Urinary bladder (tissue), 4 donors: ENCODE measurements around the gene TBL1Y. TPM values are rescaled to one million over a fixed set of nuclear protein-coding genes. Genes with fewer than 3 reads are reported as not detected.
"Not testable (repeated sequence)": the region's sequence is repeated elsewhere in the genome, so short reads cannot be mapped to it uniquely, and the experiment has no call there.

Experiments
- DNase-seq: peaks from one replicate; pipeline ENCODE4 v3.0.0-alpha.2; 2015; ENCODE audit errors: extremely low spot score
- H3K27ac ChIP-seq: one replicate; pipeline ENCODE4 v1.5.1; 2013; ENCODE audit warnings: low read depth, mild to moderate bottlenecking, moderate library complexity
- H3K36me3 ChIP-seq: one replicate; pipeline ENCODE4 v1.6.1; 2013; ENCODE audit warnings: mild to moderate bottlenecking, moderate library complexity; ENCODE audit not compliant: insufficient read depth
- H3K4me1 ChIP-seq: one replicate; pipeline ENCODE4 v1.6.1; 2013; ENCODE audit warnings: mild to moderate bottlenecking, moderate library complexity; ENCODE audit not compliant: insufficient read depth
- H3K4me3 ChIP-seq: one replicate; pipeline ENCODE4 v1.5.1; 2013; ENCODE audit warnings: low read depth, low read length
- WGBS: extraction: QIAGEN DNeasy Blood & Tissue Kit; methylation state at CpG from one replicate; pipeline ENCODE4 v1.1.7; 2013; 5-methylcytosine and 5-hydroxymethylcytosine counted together
- polyA plus RNA-seq: library from polyadenylated mRNA; stranded (reverse); fragments of 200-250 nt; gene quantifications from one replicate; pipeline ENCODE4 v1.2.3, GENCODE V29; 2013
- total RNA-seq: library from RNA; depleted of rRNA; stranded (reverse); fragments of >200 nt; gene quantifications from one replicate; pipeline ENCODE4 v1.2.3, GENCODE V29; 2014
- donor health status: healthy with polysubstance abuse.
- donor health status: healthy.

Gene TBL1Y
- total and polyA plus RNA-seq, 2 donors, result 0.25 TPM; not detected in 1

DNA sequence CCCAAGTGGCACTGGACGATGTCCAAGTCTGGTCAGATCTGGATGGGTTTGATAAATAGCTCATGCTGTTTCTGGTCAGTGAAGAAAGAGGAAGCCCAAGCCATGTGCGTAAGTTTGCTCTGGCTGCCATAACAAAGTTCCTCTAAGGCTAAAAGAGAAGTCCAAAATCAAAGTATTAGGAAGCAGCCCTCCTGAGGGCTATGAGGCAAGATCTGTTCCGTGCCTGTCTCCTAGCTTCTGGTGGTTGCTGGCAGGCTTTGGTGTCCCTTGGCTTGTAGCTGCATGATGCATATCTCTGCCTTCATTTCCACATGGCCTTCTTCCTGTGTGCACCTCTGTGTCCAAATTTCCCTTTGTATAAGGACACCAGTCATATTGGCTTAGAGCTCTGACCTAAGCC lies 81.5 kb downstream of the TBL1Y start:
- Histone ChIP-seq H3K4me3 (no peak overlapping the region), H3K36me3 (no peaks in the 10 kb centered on the region), H3K4me1 (no peaks in the 10 kb centered on the region), H3K27ac (no peak overlapping the region)
- no peak for DNase-seq
- WGBS, result 83% methylated on average over 3 of the region's 3 CpGs

DNA sequence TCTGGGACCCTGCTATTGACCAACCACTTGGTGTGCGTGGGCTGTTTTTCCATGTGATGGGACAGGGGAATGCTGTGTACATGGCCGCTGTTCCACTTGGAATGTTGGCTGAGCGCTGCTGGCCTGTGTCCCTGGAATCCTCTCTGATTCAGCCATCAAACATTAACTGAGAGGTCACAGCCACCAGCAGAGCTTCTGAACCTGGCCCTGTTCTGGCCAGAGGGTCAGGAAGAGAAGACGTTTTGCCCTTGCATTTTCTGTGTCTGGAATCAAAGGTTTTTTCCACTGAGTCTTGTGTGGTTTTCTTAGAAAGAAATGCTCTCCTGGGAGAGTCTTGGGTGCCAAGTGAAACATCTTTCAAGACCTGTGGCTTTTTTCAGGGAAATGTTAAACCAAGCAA lies 85.5 kb downstream of the TBL1Y start:
- DNase-seq, result no peak
- Histone ChIP-seq H3K4me3 (no peak overlapping the region), H3K36me3 (no peaks in the 10 kb centered on the region), H3K27ac (no peak overlapping the region), H3K4me1 (no peaks in the 10 kb centered on the region)
- WGBS, result 37% methylated on average over 4 of the region's 4 CpGs

DNA sequence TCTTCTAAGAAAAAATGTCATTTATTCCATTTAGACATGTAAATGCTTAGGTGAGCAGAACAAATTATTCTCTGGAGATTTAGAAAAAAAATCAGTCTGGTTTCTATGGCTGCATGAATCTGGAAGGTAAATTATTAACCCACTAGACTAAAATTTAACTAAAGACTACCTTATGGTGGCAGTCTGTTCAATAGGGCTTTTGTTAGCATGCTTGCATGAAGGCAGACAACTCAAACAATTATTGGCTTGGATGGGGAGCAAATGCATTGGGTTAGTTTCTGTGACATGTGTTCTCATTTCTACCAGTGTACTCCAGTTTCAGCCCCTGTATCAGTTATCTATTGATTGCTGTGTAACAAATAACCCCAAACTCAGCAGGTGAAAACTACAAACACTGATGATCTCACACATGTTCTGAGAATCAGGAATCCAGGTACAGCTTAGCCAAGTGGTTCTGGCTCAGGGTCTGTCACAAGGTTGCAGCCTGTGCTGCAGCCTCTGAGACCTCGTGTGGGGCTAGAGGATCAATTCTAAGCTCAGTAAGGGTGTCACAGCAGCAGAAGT lies 87.1 kb downstream of the TBL1Y start:
- Histone ChIP-seq H3K4me1 (no peaks in the 10 kb centered on the region), H3K4me3 (no peak overlapping the region), H3K27ac (no peak overlapping the region), H3K36me3 (no peaks in the 10 kb centered on the region)
- 67% methylated on average over 1 of the region's 1 CpG for WGBS
- DNase-seq, result no peak

DNA sequence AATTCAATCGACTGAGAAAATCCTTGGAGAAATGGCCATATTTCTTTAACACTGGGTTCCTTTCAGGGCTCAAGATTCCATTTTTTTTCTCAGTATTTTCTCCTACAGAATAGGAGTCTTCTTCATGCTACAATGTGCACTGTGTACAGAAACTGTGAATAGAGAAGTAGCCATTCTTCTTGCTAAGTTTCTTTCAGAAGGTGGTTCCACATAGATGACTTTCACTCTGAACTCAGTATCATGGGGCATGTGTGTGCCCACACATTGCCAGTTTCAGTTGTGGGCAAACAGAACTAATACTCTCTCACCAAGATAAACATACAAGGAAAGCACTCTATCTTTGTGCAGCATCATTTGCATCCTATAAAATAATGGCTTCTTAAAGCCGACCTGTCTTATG lies 89.4 kb downstream of the TBL1Y start:
- Histone ChIP-seq H3K4me3 (no peak overlapping the region), H3K27ac (no peak overlapping the region), H3K4me1 (no peaks in the 10 kb centered on the region), H3K36me3 (no peaks in the 10 kb centered on the region)
- WGBS, result 72% methylated on average over 2 of the region's 2 CpGs
- no peak for DNase-seq

DNA sequence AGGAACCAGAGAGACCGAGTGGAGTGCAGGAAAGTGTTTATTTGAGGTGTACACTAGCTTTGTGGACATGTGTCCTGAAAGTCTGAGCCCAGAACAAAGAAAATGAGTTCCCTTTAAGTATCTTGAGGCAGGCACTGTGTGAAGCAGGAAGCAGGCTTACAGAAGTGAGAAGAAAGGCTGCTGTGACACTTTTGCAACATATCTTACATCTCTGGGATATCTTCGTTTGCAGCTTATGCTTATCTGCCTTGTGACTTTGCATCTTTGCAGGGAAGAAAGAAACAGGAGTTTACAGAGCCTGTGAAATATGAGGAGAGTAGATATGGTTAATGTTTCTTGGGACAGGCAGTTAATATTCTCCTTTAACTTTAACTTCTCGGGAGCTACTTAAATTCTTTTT lies 92.1 kb downstream of the TBL1Y start:
- WGBS, result 32% methylated on average over 3 of the region's 3 CpGs
- Histone ChIP-seq H3K36me3 (no peaks in the 10 kb centered on the region), H3K27ac (no peak overlapping the region), H3K4me3 (no peak overlapping the region), H3K4me1 (no peaks in the 10 kb centered on the region)
- DNase-seq, result no peak

DNA sequence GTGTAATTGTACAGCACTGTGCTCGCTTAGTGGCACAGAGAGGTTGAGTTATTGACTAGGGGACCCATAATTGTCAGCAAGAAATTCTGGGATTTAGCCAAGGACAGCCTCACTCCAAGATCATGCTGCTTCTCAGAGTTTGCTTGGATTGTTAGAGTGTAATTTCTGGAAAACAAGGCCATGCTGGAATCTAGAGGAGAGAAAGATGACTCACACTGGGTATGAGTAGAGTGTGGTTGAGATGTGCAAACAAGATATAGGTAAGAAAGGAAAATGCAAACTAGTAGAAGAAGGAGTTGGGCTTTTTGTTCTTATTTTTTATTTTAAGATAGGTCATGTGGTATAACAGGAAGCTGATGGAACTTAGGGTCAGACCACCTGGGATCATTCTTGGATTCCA lies 97.4 kb downstream of the TBL1Y start:
- no peak for DNase-seq
- no peak overlapping the region for H3K4me3 ChIP-seq
- WGBS, result 85% methylated on average over 1 of the region's 1 CpG
- no peak overlapping the region for H3K27ac ChIP-seq
- H3K36me3 ChIP-seq, result no peaks in the 10 kb centered on the region
- H3K4me1 ChIP-seq, result no peaks in the 10 kb centered on the region

DNA sequence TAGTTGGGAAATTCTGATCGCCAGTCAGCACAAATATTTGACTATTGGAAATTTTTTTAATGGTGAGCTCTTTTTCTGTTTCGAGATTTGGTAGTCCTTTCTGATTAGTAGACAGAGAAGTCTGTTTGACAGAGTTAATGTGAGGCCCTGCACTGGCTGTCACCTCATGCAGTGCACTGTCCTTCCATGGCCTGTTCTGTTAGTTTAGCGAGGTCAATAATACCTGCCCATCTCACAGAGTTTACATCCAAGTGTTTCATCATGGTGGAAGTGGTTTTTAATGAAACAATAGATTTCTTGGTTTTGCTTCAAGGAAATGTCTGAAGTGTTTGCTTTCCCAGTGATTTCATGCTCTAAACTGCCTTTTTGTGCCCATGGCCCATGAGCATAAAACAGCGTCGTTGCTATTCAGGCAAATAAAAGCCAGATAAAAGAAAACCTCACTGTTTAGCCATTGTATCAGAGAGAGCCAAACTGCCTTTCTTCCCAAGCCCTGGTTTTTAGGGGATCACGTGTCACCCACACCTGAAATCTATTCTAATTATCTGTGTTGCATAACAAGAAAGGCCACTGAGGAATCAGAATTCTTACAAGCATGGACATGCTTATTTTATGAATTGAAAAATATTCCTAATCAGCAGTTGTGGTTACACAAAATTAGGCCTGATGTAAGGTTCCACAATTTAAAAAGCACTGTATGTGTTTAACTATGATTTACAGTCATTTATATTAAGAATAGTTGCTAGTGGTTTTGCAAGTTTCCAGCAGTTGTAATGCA lies 98.3 kb downstream of the TBL1Y start:
- 77% methylated on average over 6 of the region's 6 CpGs for WGBS
- Histone ChIP-seq H3K4me1 (no peaks in the 10 kb centered on the region), H3K4me3 (no peak overlapping the region), H3K36me3 (no peaks in the 10 kb centered on the region), H3K27ac (no peak overlapping the region)
- DNase-seq, result no peak

DNA sequence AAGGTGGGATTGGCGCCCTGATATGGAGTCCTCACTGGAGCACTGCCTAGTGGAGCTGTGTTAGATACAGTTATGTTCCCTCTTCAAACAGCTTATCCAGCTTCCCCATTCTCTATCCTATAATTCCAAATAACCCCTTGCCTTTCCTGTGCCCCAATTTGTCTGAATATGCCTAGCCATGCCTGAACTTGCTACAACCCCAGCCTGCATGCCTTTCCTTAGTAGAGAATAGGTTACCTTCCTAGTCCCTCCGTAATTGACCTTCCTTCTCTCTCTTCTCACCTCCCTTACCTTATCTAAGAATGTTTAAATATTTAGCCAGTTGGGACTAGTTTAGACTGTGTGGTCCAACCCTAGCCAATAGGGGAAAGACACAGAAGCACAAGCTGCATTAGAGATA lies 102.6 kb downstream of the TBL1Y start:
- H3K27ac ChIP-seq, result no peak overlapping the region
- H3K4me3 ChIP-seq, result no peak overlapping the region
- DNase-seq, result peak; percentile 23
- no peaks in the 10 kb centered on the region for H3K4me1 ChIP-seq
- H3K36me3 ChIP-seq, result no peaks in the 10 kb centered on the region
- 82% methylated on average over 2 of the region's 2 CpGs for WGBS

DNA sequence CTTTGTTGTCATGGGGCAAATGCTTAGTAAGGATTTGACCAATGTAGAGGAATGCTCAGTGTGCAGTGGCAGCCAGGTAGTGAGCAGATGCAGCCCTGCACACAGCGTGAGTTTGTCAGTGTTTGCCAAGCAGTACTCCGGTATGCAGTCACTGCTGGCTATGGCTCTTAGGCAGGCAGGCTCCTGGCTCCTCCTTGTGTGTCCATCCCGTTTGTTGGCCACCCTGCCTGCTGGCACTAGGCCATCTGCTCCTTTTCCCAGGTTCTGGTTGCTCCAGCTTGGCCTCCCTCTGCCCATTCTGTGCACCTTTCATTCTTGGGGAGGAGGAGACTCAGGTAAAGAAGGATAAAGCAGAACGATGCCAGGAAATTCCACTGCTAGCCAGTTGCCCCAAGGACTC lies 106.0 kb downstream of the TBL1Y start:
- Histone ChIP-seq H3K4me1 (no peaks in the 10 kb centered on the region), H3K27ac (no peak overlapping the region), H3K4me3 (no peak overlapping the region), H3K36me3 (no peaks in the 10 kb centered on the region)
- no peak for DNase-seq
- 60% methylated on average over 4 of the region's 4 CpGs for WGBS

DNA sequence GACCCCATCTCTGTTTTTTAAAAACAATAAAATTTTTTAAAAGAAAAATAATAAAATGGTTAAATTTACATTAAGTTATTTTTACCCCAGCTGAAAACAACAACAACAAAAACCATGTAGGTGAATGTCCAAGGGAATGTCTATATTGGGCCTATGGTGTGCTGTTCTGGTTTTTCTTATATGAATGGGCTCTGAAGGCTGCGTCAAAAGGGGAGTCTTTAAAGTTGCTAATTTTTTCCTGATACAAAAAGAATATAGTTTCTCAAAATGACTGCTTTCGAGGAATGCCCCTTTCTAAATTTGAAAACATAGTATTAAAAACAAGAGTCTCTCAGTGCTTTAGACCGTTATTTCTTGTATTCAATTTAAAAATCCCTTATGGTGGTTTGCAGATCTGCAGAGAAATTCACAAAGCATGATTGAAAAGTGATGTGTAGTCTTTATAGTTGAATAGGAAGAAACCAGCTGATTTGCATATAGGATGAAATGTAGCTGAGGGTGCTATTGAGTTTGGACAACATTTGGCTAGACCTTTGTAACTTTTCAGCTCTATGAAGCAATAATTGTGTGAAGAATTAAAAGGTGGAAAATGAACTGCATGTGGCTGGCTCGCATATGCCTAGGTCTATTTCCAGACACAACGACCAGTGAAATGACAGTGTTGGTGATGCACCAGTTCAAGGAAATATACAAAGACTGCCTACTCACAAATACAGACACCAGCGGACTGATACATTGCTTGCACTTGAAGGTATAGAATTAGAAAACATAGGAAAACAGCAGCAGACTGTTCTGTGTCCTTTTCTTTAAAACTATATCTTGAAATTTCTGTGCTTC lies 107.0 kb downstream of the TBL1Y start:
- 92% methylated on average over 6 of the region's 6 CpGs for WGBS
- H3K4me1 ChIP-seq, result no peaks in the 10 kb centered on the region
- no peak for DNase-seq
- no peak overlapping the region for H3K27ac ChIP-seq
- no peaks in the 10 kb centered on the region for H3K36me3 ChIP-seq
- no peak overlapping the region for H3K4me3 ChIP-seq

DNA sequence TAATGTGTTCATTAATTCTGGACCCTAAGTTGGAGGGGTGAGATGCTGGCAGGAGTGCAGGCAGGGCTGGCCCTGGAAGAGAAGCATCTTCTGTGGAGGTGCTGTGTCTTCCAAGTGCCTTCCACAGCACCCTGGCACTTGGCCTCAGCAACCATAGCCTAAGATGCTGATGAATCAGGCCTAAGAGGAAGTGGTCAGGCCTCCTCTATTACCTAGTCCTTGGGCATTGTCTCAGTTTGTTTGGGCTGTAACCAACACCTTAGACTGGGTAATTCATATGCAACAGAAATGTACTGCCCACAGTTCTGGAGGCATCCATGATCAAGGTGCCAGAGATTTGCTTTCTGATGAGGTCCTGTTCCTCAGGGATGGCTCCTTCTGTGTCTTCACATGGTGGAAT lies 128.5 kb downstream of the TBL1Y start:
- no peaks in the 10 kb centered on the region for H3K36me3 ChIP-seq
- no peak overlapping the region for H3K4me3 ChIP-seq
- no peak overlapping the region for H3K27ac ChIP-seq
- no peaks in the 10 kb centered on the region for H3K4me1 ChIP-seq
- no peak for DNase-seq

DNA sequence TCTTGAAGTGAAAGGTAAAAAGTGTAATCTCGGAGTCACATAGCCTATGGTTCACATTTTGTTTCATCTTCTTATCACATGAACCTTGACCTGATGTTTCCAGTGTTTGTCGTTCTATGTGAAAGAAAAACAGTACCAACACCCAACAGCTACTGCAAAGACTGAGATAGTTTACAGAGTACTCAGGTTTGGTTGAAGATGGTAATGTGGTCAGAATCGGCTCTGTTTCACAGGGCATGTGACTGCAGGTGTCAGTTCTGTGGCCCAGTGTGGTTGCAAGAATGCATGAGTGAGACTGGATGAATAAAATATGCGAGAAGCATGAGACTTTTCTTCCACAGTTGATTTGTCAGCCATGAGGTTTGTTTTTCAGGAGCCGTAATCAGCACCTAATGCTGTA lies 130.2 kb downstream of the TBL1Y start:
- WGBS, result 80% methylated on average over 5 of the region's 5 CpGs
- Histone ChIP-seq H3K36me3 (no peaks in the 10 kb centered on the region), H3K4me1 (no peaks in the 10 kb centered on the region), H3K27ac (no peak overlapping the region), H3K4me3 (no peak overlapping the region)
- DNase-seq, result no peak

DNA sequence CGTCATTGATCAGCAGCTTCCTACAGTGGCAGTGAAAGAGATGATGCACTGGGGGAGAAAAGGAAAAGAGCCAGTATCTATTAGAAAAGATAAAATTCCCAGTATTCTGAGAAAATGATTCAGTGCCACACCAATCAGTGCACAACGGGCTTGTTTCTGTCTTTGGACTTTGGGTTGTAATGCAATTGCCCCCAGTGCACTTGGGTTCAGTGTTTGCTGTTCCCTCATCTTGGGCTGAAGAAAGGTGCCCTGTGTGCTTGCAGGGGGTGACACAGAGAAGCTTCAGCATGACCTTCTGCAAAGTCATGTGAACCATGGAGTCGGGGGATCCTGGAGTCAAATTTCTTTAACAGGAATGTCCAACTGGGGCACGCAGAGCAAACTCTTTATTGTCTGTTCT lies 131.5 kb downstream of the TBL1Y start:
- DNase-seq, result no peak
- no peaks in the 10 kb centered on the region for H3K4me1 ChIP-seq
- no peak overlapping the region for H3K4me3 ChIP-seq
- no peaks in the 10 kb centered on the region for H3K36me3 ChIP-seq
- no peak overlapping the region for H3K27ac ChIP-seq
- WGBS, result 77% methylated on average over 4 of the region's 4 CpGs

DNA sequence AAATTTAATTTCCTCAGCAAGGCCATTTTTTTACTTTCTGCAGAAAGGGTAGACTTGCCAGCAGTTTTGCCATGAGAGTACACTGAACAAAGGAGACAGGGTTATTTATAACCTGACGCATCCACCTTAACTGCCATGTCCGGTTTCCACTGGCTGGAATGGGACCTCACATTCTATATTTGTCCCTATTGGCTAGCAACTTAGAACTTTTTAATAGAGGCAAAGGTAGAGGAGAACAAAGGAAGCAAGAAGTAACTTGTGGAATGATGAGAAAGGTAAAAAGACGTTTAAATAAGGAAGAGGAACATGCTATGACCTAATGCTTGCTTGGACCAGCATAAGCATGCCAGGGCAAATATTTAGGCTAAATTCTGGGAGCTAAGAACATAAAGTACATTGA lies 142.0 kb downstream of the TBL1Y start:
- H3K36me3 ChIP-seq, DNase-seq, H3K4me3 ChIP-seq, H3K27ac ChIP-seq, H3K4me1 ChIP-seq: not testable (repeated sequence)
- 69% methylated on average over 3 of the region's 3 CpGs for WGBS
